HG02840 (cell line): Measurements from ENCODE around the gene BCL2.
A peak's percentile ranks its signal among the peaks of the same experiment; 100 is the strongest.

ENCODE experiments used
- ATAC-seq: cut with Tn5 transposase; IDR thresholded peaks from one replicate; pipeline ENCODE4 v1.9.1; 2021; ENCODE audit warnings: mild to moderate bottlenecking, moderate library complexity, moderate number of reproducible peaks; ENCODE audit not compliant: unreplicated experiment, low FRiP score

BCL2 gene

DNA sequence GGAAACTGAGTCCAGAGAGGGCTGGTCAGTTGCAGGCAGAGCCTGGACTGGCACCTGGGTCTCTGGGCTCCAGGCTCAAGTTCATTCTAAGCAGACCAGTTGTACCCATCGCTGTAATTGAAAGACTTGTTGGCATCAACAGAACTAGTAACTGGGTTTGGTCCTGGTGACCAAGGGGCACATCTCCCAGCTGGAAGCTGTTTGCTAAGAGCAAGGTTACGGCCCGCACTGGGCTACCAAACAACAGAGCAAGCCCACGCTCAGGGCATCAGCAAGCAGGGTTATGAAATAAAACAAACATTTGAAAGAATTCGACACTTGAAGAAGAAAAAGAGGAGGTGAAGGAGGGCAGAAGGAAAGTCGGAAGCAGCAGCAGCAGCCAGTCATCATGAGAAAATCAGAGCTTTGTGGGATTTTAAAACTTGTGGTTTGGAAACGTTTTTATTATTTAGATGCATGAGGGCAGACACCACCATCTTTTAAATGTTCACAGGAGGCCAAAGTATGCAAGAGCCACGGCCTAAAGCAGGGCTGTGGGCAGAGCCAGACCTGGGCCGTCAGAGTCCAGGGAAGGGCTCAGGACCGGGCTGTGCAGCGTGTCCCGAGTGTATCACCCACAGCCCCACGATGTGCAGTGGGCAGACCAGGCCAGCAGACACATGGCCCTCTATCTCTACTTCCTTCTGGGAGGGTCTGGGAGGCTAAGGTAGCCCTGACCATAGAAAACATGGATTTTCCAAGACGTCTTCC lies 220.3 kb downstream of the BCL2 start:
- ATAC-seq = no peak

DNA sequence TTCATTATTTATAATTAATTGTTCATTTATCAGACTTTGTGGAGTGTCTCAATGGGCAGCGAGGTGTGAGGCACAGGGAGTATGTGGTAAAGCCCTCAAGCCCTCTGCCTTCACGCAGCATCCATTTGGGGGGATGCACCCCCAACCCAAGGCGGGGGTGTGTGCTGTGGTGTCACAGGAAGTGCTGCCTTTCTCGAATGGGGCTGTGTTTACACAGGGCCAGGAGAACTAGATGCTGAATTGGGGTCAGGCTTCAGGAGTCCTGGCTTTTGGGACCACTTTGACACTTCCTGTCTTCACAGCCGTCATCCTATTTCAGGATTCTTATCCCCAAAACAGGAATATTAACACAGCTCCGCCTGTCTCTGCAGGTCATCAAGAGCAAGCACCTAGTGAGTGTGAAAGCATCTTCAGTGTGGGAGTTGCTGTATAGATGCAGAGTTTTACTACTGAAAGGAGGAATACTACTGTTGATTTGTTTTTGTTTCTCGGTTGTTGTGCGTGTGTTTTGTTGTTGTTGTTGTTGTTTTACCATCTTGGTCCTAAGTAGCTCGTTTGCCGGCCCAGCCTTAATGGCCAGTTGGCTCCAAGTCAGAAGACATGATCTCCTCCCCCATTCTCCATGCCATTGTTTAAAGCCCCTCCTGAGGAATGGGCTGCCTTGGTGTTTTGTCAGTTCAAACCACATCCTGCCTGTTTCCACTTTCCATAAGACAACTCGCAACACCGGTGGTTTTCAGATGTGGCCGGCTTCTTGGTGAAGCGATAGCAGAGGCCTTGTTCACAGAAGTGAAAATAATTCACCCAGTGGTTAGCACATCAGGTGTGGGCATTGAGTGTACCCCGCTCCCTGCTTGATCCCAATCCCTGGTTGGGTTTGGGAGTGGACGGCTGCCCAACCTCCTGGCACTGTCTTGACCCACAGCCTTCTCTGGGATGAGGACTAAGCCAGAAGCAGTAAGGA lies 221.3 kb downstream of the BCL2 start:
- peak; percentile 69 for ATAC-seq

DNA sequence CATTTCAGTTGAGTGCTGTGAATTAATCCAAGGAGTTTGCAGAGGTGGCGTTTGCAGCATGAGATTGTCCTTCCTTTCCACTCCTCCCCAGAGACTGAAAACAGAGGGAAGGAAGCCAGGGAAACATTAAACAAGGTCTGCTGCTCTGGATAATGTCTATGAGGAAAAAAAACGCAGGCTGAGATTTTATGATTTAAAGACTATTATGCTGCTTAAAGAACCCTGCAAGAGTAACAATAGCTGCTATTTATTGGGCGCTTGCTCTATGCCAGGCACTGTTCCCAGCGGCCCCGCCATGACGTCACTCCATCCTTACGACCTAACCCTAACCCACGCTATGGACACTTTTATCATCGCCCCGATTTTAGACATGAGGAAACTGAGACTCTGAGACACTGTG lies 222.4 kb downstream of the BCL2 start:
- no peak for ATAC-seq

GRCh38 chr18:63096327-63096874 lies 223.2 kb downstream of the BCL2 start:
- ATAC-seq = no peak

- ATAC-seq = no peak
Measured at GRCh38 chr18:63095768-63096167, 223.8 kb downstream of the BCL2 start.

GRCh38 chr18:63091671-63092364 lies 227.8 kb downstream of the BCL2 start:
- ATAC-seq = no peak

DNA sequence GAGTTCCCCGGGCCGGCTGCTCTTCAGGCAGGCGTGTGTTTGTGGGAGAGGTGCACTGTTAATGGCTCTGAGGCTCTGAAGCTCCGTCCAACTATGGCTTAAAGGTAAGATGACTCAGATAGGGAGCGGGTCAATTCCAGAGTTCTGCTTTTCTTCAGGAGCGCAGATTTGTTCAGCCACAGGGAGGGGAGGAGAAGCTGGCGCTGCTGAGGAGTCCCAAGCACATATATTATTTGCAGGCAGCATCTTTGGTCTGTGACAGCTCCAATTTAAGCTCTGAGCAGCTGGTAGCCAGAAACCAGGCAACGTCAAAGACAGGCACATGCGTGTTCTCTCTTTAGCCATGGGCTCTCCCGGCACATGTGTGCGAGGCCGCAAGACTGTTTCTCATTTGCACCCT lies 229.2 kb downstream of the BCL2 start:
- ATAC-seq = no peak

GRCh38 chr18:63089041-63089440 lies 230.5 kb downstream of the BCL2 start:
- ATAC-seq = no peak

GRCh38 chr18:63088262-63088661 lies 231.3 kb downstream of the BCL2 start:
- ATAC-seq = no peak

DNA sequence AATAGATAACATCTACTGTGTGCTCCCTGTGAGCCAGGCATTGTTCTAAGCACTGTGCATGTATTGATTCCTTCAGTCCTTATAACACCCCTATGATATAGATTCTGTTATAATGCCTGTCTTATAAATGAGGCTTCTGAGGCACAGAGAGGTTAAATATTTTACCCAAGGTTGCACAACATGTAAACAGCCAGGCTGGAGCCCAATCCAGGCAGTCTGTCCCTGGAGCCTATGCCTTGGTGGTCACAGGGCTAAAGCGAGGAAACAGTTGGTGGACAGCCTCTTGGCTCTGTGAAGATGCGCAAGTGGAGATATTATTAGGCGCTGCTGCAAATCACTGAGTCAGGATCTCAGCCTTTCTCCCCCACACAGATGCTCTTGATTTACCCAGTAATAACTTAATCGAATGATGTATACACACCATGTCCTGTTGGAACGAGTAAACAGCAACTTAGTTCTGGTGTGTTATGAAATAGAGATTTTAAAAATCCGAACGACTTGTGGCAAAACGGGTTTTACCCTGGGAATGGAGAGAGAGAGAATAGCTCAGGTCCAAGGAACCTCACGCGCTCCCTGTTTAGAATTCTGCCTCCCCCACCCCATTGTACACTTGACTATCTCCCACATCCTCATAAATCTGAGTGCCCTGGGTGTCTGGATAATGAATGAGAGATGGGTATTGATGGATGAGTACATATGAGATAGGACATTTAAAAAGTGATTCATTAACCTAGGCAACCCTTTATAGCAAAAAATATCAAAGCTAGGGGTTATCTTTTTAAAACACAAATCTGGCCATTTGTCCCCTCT lies 231.9 kb downstream of the BCL2 start:
- ATAC-seq = no peak

- no peak for ATAC-seq
Measured at GRCh38 chr18:63085611-63086010, 234.0 kb downstream of the BCL2 start.

- ATAC-seq = no peak
Measured at GRCh38 chr18:63084219-63084618, 235.3 kb downstream of the BCL2 start.

DNA sequence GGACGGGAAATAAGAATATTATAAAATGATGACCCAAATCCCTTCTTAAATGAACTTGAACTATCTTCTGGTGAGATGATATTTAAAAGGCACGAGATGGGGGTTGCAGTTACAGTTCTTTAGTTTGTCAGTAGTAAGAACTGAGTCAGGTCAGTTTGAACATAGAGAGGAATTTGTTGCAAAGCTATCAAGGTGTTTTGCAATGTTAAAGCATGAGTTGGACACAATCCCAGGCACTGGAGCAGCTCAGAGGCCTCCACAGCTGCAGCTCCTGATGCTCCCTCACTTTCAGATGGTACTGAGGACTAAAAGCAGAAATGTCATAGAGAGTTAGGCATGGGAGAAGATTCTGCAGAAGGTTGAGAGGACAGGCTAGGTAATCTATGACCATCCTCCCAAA lies 236.0 kb downstream of the BCL2 start:
- no peak for ATAC-seq

DNA sequence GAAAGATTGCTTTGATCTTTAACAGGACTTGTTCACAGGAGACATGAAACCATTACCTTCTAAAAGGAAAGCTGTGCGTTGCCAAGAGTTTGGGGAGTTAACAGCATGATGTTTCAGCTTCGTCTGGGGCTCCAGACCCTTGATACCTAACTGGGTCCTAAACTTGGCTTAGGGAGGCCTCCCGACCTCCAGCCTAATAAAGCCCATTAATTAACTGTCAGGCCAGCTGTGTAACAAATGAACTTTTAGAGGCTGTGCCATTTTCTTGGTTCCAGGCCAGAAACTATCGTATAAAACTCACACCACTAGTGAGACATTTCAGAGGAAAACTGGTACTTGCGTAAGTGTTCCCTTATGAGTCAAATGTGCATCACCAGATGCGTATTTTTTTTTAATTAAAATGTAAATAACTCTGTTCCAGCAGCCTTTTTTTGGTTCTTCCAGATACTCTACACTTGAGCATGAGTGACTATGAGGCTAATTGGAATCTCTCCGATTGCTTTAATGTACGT lies 236.5 kb downstream of the BCL2 start:
- ATAC-seq = no peak

DNA sequence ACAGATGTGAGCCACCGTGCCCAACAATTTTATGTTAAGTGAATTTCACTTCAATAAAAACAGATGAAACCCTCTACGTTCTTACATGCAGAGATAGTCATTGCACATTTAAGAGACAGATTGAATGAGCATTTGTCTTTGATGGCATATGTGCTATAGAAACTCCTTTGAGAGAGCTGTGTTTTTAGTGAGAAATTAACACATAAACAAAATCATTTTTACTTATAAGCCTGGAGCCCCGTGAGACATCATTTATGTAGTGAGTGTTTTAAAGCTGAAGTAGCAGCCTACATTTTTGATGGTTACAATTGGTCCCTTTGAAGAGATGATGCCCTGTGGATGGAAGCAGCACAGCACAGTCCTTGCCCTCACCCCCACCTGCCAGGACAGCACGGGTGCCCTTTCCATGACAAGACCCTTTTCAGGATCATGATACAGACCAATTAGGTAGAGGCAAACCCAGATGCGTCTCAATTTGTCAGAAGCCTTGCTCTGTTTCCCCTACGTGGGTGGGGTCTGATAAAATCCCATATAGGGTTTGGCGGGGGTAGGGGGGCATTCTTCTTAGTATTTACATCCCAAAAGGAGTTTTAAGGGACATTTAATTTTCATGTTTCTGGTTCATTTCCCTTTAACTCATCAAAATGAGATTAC lies 237.1 kb downstream of the BCL2 start:
- ATAC-seq = no peak

DNA sequence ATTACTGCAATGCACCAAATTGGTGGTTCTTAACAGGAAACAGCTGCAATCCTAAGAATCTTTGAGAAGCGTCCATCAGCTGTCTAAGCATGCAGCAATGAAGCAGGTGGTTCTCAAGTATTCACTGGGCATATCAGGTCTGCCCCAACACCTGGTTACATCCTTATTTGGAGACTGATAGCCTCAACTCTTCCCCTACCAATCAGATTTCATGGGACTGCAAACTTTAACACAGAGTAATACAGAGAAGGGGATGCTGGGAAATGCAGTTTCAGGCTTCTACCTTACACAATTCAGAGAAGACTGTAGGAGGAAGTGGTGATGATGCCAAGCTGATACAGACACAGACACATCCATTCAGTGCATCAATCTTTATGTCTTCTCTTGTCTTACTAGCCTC lies 240.5 kb downstream of the BCL2 start:
- no peak for ATAC-seq

DNA sequence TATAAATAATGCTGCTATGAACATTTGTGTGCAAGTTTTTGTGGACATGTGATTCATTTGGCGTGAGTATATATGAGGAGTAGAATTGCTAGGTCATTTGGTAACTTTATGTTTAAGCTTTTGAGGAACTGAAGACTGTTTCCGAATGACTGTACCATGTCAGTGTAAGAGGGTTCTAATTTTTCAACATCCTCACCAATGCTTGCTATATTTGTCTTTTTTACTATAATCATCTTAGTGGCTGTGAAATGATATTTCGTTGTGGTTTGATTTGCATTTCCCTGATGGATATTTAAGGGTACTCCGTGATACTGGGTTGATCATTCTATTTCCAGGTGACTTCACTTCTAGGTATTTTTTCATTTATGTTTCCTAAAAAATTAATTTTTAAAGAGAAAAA lies 241.1 kb downstream of the BCL2 start:
- peak; percentile 92 for ATAC-seq

- ATAC-seq = peak; percentile 39
Measured at GRCh38 chr18:63074981-63075404, 244.6 kb downstream of the BCL2 start.

GRCh38 chr18:63073481-63073880 lies 246.1 kb downstream of the BCL2 start:
- no peak for ATAC-seq
